HEK293 (cell line): Measurements from ENCODE around the gene ABL2.

Source experiments
- CTCF ChIA-PET: fragments of 350-600 bp; formaldehyde crosslinking; extraction: SDS; loops from one replicate; lab custom pipeline; 2021; ENCODE audit warnings: antibody characterized with exemption; lab: Yijun Ruan, JAX
- POLR2A ChIA-PET: fragments of 300-600 bp; formaldehyde crosslinking; extraction: SDS; loops from one replicate; lab custom pipeline; 2020; ENCODE audit warnings: antibody characterized with exemption, inconsistent platforms; lab: Yijun Ruan, JAX
- H3K27ac ChIP-seq: fragments of 200-500 bp; sonication (Bioruptor generic); 2 replicates; pipeline ENCODE4 v1.5.1; 2014; ENCODE audit warnings: low read depth, low read length, control low read depth, inconsistent platforms; ENCODE audit errors: extremely low read depth
- H3K36me3 ChIP-seq, 2 experiments: fragments of 200-500 bp in 1 of 2; sonication (Bioruptor generic) in 1 of 2; 1 replicate in 1 of 2; 2 replicates in 1 of 2; pipeline ENCODE4 v1.5.1; 2014 to 2017; ENCODE audit warnings: inconsistent platforms in 2 of 2, low read length in 2 of 2; ENCODE audit not compliant: control insufficient read depth in 2 of 2, insufficient read depth in 1 of 2
- H3K4me1 ChIP-seq: fragments of 200-500 bp; sonication (Bioruptor generic); 2 replicates; pipeline ENCODE4 v1.5.1; 2014; ENCODE audit warnings: mild to moderate bottlenecking, low read length, inconsistent platforms; ENCODE audit not compliant: control insufficient read depth, insufficient read depth
- H3K4me3 ChIP-seq: 2 replicates; pipeline ENCODE4 v1.5.1; 2011; ENCODE audit warnings: low read depth, mild to moderate bottlenecking, control low read depth, low read length, moderate library complexity
- H3K9me3 ChIP-seq: fragments of 200-500 bp; sonication (Bioruptor generic); 2 replicates; pipeline ENCODE4 v1.5.1; 2014; ENCODE audit warnings: low read depth, low read length, inconsistent platforms; ENCODE audit not compliant: control insufficient read depth, insufficient read depth
- ATF2 ChIP-seq: fragments of 450-650 bp; formaldehyde crosslinking; IDR thresholded peaks from 2 replicates; pipeline ENCODE4 v1.5.1; 2016; ENCODE audit warnings: missing biosample characterization, missing genetic modification characterization, low read depth
- IKZF3 ChIP-seq: fragments of 450-650 bp; IDR thresholded peaks from 2 replicates; pipeline ENCODE4 v1.5.0; 2018; ENCODE audit warnings: missing biosample characterization, mild to moderate bottlenecking, missing genetic modification characterization, moderate library complexity
- KLF1 ChIP-seq: fragments of 450-650 bp; formaldehyde crosslinking; IDR thresholded peaks from 2 replicates; pipeline ENCODE4 v1.5.1; 2016; ENCODE audit warnings: missing biosample characterization, missing genetic modification characterization
- KLF9 ChIP-seq: fragments of 450-650 bp; formaldehyde crosslinking; IDR thresholded peaks from 2 replicates; pipeline ENCODE4 v1.5.1; 2016; ENCODE audit warnings: missing biosample characterization, missing genetic modification characterization, low read depth
- MYNN ChIP-seq: fragments of 450-650 bp; formaldehyde crosslinking; IDR thresholded peaks from 2 replicates; pipeline ENCODE4 v1.5.1; 2016; ENCODE audit warnings: missing biosample characterization, missing genetic modification characterization, borderline replicate concordance
- OSR2 ChIP-seq: fragments of 450-650 bp; formaldehyde crosslinking; IDR thresholded peaks from 2 replicates; pipeline ENCODE4 v1.5.1; 2016; ENCODE audit warnings: missing biosample characterization, missing genetic modification characterization
- OVOL3 ChIP-seq: fragments of 450-650 bp; formaldehyde crosslinking; IDR thresholded peaks from 2 replicates; pipeline ENCODE4 v1.5.1; 2016; ENCODE audit warnings: missing biosample characterization, missing genetic modification characterization
- PRDM10 ChIP-seq: fragments of 450-650 bp; formaldehyde crosslinking; IDR thresholded peaks from 2 replicates; pipeline ENCODE4 v1.5.1; 2016; ENCODE audit warnings: missing biosample characterization, missing genetic modification characterization
- PRDM4 ChIP-seq: fragments of 450-650 bp; formaldehyde crosslinking; IDR thresholded peaks from 2 replicates; pipeline ENCODE4 v1.5.1; 2017; ENCODE audit warnings: missing biosample characterization, missing genetic modification characterization
- SCRT2 ChIP-seq: fragments of 450-650 bp; formaldehyde crosslinking; IDR thresholded peaks from 2 replicates; pipeline ENCODE4 v1.5.1; 2016; ENCODE audit warnings: missing biosample characterization, missing genetic modification characterization
- SP3 ChIP-seq: fragments of 450-650 bp; formaldehyde crosslinking; IDR thresholded peaks from 2 replicates; pipeline ENCODE4 v1.5.1; 2016; ENCODE audit warnings: missing biosample characterization, missing genetic modification characterization
- SP7 ChIP-seq: fragments of 450-650 bp; formaldehyde crosslinking; IDR thresholded peaks from 2 replicates; pipeline ENCODE4 v1.5.1; 2016; ENCODE audit warnings: missing biosample characterization, missing genetic modification characterization
- ZBTB10 ChIP-seq: fragments of 450-650 bp; formaldehyde crosslinking; IDR thresholded peaks from 2 replicates; pipeline ENCODE4 v1.5.1; 2016; ENCODE audit warnings: missing biosample characterization, missing genetic modification characterization
- ZBTB17 ChIP-seq: fragments of 450-650 bp; formaldehyde crosslinking; IDR thresholded peaks from 2 replicates; pipeline ENCODE4 v1.5.1; 2016; ENCODE audit warnings: missing biosample characterization, missing genetic modification characterization
- ZFP37 ChIP-seq: fragments of 450-650 bp; formaldehyde crosslinking; IDR thresholded peaks from 2 replicates; pipeline ENCODE4 v1.5.1; 2016; ENCODE audit warnings: missing biosample characterization, missing genetic modification characterization
- ZNF112 ChIP-seq: fragments of 450-650 bp; formaldehyde crosslinking; IDR thresholded peaks from 2 replicates; pipeline ENCODE4 v1.5.0; 2017; ENCODE audit warnings: missing biosample characterization, missing genetic modification characterization
- ZNF133 ChIP-seq: fragments of 450-650 bp; formaldehyde crosslinking; IDR thresholded peaks from 2 replicates; pipeline ENCODE4 v1.5.1; 2016; ENCODE audit warnings: missing biosample characterization, missing genetic modification characterization
- ZNF37A ChIP-seq: fragments of 450-650 bp; IDR thresholded peaks from 2 replicates; pipeline ENCODE4 v1.5.1; 2018; ENCODE audit warnings: missing biosample characterization, missing genetic modification characterization
- ZNF473 ChIP-seq: fragments of 450-650 bp; formaldehyde crosslinking; IDR thresholded peaks from 2 replicates; pipeline ENCODE4 v1.5.1; 2017; ENCODE audit warnings: missing biosample characterization, missing genetic modification characterization
- ZNF48 ChIP-seq: fragments of 450-650 bp; formaldehyde crosslinking; IDR thresholded peaks from 2 replicates; pipeline ENCODE4 v1.5.1; 2016; ENCODE audit warnings: missing biosample characterization, missing genetic modification characterization
- ZNF529 ChIP-seq: fragments of 450-650 bp; formaldehyde crosslinking; IDR thresholded peaks from 2 replicates; pipeline ENCODE4 v1.5.1; 2017; ENCODE audit warnings: missing genetic modification characterization, missing biosample characterization; ENCODE audit not compliant: insufficient replicate concordance
- ZNF530 ChIP-seq: fragments of 450-650 bp; formaldehyde crosslinking; IDR thresholded peaks from 2 replicates; pipeline ENCODE4 v1.5.1; 2016; ENCODE audit warnings: low read depth, missing biosample characterization, missing genetic modification characterization
- ZNF549 ChIP-seq: fragments of 450-650 bp; IDR thresholded peaks from 2 replicates; pipeline ENCODE4 v1.5.1; 2018; ENCODE audit warnings: missing biosample characterization, missing genetic modification characterization, mild to moderate bottlenecking, inconsistent platforms, moderate library complexity
- ZNF560 ChIP-seq: fragments of 450-650 bp; formaldehyde crosslinking; IDR thresholded peaks from 2 replicates; pipeline ENCODE4 v1.5.1; 2017; ENCODE audit warnings: missing biosample characterization, missing genetic modification characterization, borderline replicate concordance
- ZNF626 ChIP-seq: fragments of 450-650 bp; sonication (Bioruptor Pico); formaldehyde crosslinking; IDR thresholded peaks from 2 replicates; pipeline ENCODE4 v1.5.1; 2018; ENCODE audit warnings: missing biosample characterization, missing genetic modification characterization, inconsistent platforms
- ZNF664 ChIP-seq: fragments of 450-650 bp; formaldehyde crosslinking; IDR thresholded peaks from 2 replicates; pipeline ENCODE4 v1.5.1; 2016; ENCODE audit warnings: missing biosample characterization, missing genetic modification characterization
- ZNF777 ChIP-seq: fragments of 450-650 bp; formaldehyde crosslinking; IDR thresholded peaks from 2 replicates; pipeline ENCODE4 v1.5.1; 2017; ENCODE audit warnings: missing biosample characterization, missing genetic modification characterization, borderline replicate concordance
- ZNF792 ChIP-seq: fragments of 450-650 bp; formaldehyde crosslinking; IDR thresholded peaks from 2 replicates; pipeline ENCODE4 v1.5.1; 2016; ENCODE audit warnings: missing biosample characterization, missing genetic modification characterization
- ZNF837 ChIP-seq: fragments of 450-650 bp; formaldehyde crosslinking; IDR thresholded peaks from 2 replicates; pipeline ENCODE4 v1.5.1; 2016; ENCODE audit warnings: missing biosample characterization, missing genetic modification characterization
- ZNF843 ChIP-seq: fragments of 450-650 bp; formaldehyde crosslinking; IDR thresholded peaks from 2 replicates; pipeline ENCODE4 v1.5.1; 2016; ENCODE audit warnings: missing biosample characterization, missing genetic modification characterization
- ZSCAN30 ChIP-seq: fragments of 450-650 bp; IDR thresholded peaks from 2 replicates; pipeline ENCODE4 v1.5.1; 2018; ENCODE audit warnings: missing biosample characterization, mild to moderate bottlenecking, missing genetic modification characterization, moderate library complexity

ABL2 gene

GRCh38 chr1:179194068-179194537 is 35.4 kb downstream of the ABL2 start (continued):
- TF ChIP-seq PRDM4 (tag by site-specific recombination) = no peak
- TF ChIP-seq SP7 (tag by site-specific recombination) = no peak
- no peak for TF ChIP-seq ZSCAN30 (tag by site-specific recombination)
- TF ChIP-seq ZNF133 = no peak
- 0 out of 2 replicates have a peak, but pooled peaks have one; percentile 13 for TF ChIP-seq ZNF664 (tag by site-specific recombination)
- TF ChIP-seq OVOL3 (tag by site-specific recombination) = no peak
- TF ChIP-seq ZNF843 (tag by site-specific recombination) = no peak
- no peak for TF ChIP-seq IKZF3
- no peak for TF ChIP-seq ZNF549 (tag by site-specific recombination)
- no peak for TF ChIP-seq ATF2 (tag by site-specific recombination)
- TF ChIP-seq OSR2 = peak; percentile 55; the same call in 1 of the 2 replicates
- TF ChIP-seq ZNF837 (tag by site-specific recombination) = no peak
- TF ChIP-seq ZNF626 (tag by site-specific recombination) = no peak
- no peak for TF ChIP-seq MYNN (tag by site-specific recombination)
- TF ChIP-seq ZNF530 (tag by site-specific recombination) = no peak
- TF ChIP-seq ZNF792 (tag by site-specific recombination) = no peak
- TF ChIP-seq ZNF529 (tag by site-specific recombination) = no peak
- no peak for TF ChIP-seq SCRT2 (tag by site-specific recombination)
- no peak for TF ChIP-seq KLF1 (tag by site-specific recombination)
- TF ChIP-seq ZBTB10 = no peak
- TF ChIP-seq ZNF473 (tag by site-specific recombination) = no peak
- TF ChIP-seq ZNF777 (tag by site-specific recombination) = no peak
- no peak for TF ChIP-seq ZFP37
- TF ChIP-seq ZNF37A (tag by site-specific recombination) = no peak

- Histone ChIP-seq H3K4me1 (peaks cover 18% of the 10 kb centered on the region), H3K4me3 (no peak overlapping the region), H3K9me3 (no peaks in the 10 kb centered on the region), H3K27ac (no peak overlapping the region), H3K36me3 (no peaks in the 10 kb centered on the region; a peak in 1 of 3 replicates)
- CTCF ChIA-PET = interaction anchor here (0.9 kb wide), 1 partner anchor 11 kb away, joined by 5 read pairs; no protein-coding TSS in a partner anchor
- POLR2A ChIA-PET = no interaction called here
- TF ChIP-seq KLF9 = no peak
- TF ChIP-seq ZNF37A (tag by site-specific recombination) = no peak
- no peak for TF ChIP-seq ZNF560 (tag by site-specific recombination)
- no peak for TF ChIP-seq SP3 (tag by site-specific recombination)
- TF ChIP-seq ZNF48 (tag by site-specific recombination) = no peak
- no peak for TF ChIP-seq PRDM10 (tag by site-specific recombination)
- TF ChIP-seq ZBTB17 (tag by site-specific recombination) = no peak
- TF ChIP-seq ZNF112 = no peak
Observed at GRCh38 chr1:179190861-179191260, 38.6 kb downstream of the ABL2 start.
